Naive thymus-derived CD4-positive, alpha-beta T cell (primary cell): ENCODE results near the gene HYOU1. TPM values are rescaled to one million over a fixed set of nuclear protein-coding genes. Genes with fewer than 3 reads are reported as not detected.

ENCODE experiments used
- ATAC-seq: fragments of 150-1000 bp; cut with Tn5 transposase; 2 replicates; pipeline ENCODE4 v1.10.0; 2021; ENCODE audit warnings: mild to moderate bottlenecking, moderate library complexity
- CTCF ChIA-PET: fragments of 350-600 bp; sonication (Branson Sonifier 250); formaldehyde crosslinking; loops from one replicate; lab custom pipeline; 2021; ENCODE audit warnings: antibody characterized with exemption; lab: Charles Lee
- POLR2A ChIA-PET: fragments of 350-600 bp; sonication (Branson Sonifier 250); formaldehyde crosslinking; loops from one replicate; lab custom pipeline; 2021; ENCODE audit warnings: antibody characterized with exemption, inconsistent platforms; lab: Charles Lee
- DNase-seq, 9 donors: peaks; one replicate each; pipeline versions ENCODE4 v3.0.0 to v3.0.0-alpha.2; 2020 to 2022; ENCODE audit warnings: mixed read lengths in 1 of 9
- H3K27ac ChIP-seq: one replicate; pipeline ENCODE4 v1.7.0; 2013; ENCODE audit warnings: mild to moderate bottlenecking, low read depth, low read length, moderate library complexity
- H3K27me3 ChIP-seq, 2 donors: one replicate each; pipeline ENCODE4 v1.7.0; 2013; ENCODE audit warnings: low read length in 2 of 2, mild to moderate bottlenecking in 2 of 2, moderate library complexity in 2 of 2; ENCODE audit not compliant: control insufficient read depth in 2 of 2, insufficient read depth in 2 of 2
- H3K36me3 ChIP-seq, 3 experiments: 1 replicate in 2 of 3; 2 replicates in 1 of 3; pipeline ENCODE4 v1.7.0; 2013; ENCODE audit warnings: low read length in 3 of 3, mild to moderate bottlenecking in 3 of 3, moderate library complexity in 1 of 3; ENCODE audit not compliant: insufficient read depth in 3 of 3, control insufficient read depth in 2 of 3
- H3K4me1 ChIP-seq, 2 donors: one replicate each; pipeline ENCODE4 v1.7.0; 2013; ENCODE audit warnings: low read length in 2 of 2, mild to moderate bottlenecking in 2 of 2, moderate library complexity in 1 of 2; ENCODE audit not compliant: control insufficient read depth in 2 of 2, insufficient read depth in 2 of 2
- H3K4me3 ChIP-seq: 2 replicates; pipeline ENCODE4 v1.7.0; 2013; ENCODE audit warnings: mild to moderate bottlenecking, low read length
- H3K9me3 ChIP-seq, 3 experiments: 1 replicate in 2 of 3; 2 replicates in 1 of 3; pipeline ENCODE4 v1.7.0; 2013; ENCODE audit warnings: low read length in 3 of 3; ENCODE audit not compliant: control insufficient read depth in 2 of 3
- H3K27ac Mint-ChIP-seq, 9 donors: one replicate each; pipeline ENCODE4 v1.8.0; 2020 to 2022; ENCODE audit warnings: mixed read lengths in 9 of 9, mild to moderate bottlenecking in 8 of 9, moderate library complexity in 5 of 9, inconsistent platforms in 2 of 9
- H3K27me3 Mint-ChIP-seq, 5 donors: one replicate each; pipeline ENCODE4 v1.8.0; 2021 to 2022; ENCODE audit warnings: mixed read lengths in 5 of 5, mild to moderate bottlenecking in 1 of 5
- H3K36me3 Mint-ChIP-seq, 5 donors: one replicate each; pipeline ENCODE4 v1.8.0; 2020 to 2022; ENCODE audit warnings: mixed read lengths in 5 of 5, mild to moderate bottlenecking in 3 of 5, inconsistent platforms in 1 of 5
- H3K4me1 Mint-ChIP-seq, 7 donors: one replicate each; pipeline ENCODE4 v1.8.0; 2020 to 2022; ENCODE audit warnings: mixed read lengths in 7 of 7, mild to moderate bottlenecking in 3 of 7, inconsistent platforms in 1 of 7
- H3K4me3 Mint-ChIP-seq, 10 donors: one replicate each; pipeline ENCODE4 v1.8.0; 2020 to 2022; ENCODE audit warnings: mild to moderate bottlenecking in 10 of 10, mixed read lengths in 10 of 10, moderate library complexity in 6 of 10, inconsistent platforms in 2 of 10
- H3K9me3 Mint-ChIP-seq, 11 donors: one replicate each; pipeline ENCODE4 v1.8.0; 2020 to 2022; ENCODE audit warnings: mixed read lengths in 11 of 11, mild to moderate bottlenecking in 4 of 11, inconsistent platforms in 1 of 11, moderate library complexity in 1 of 11
- intact Hi-C, 2 donors: fragments of 100-400 bp; cut with micrococcal nuclease; formaldehyde crosslinking; loops; one replicate each; pipeline ENCODE4 v1.15.1; 2023
- polyA plus RNA-seq, 2 donors: library from polyadenylated mRNA; unstranded; fragments of 300-500 nt; fragmentation: Illumina TruSeq; gene quantifications; one replicate each; pipeline ENCODE4 v1.2.3, GENCODE V29; 2021
- total RNA-seq, 6 experiments: library from RNA in 5 of 6; stranded (reverse) in 5 of 6; gene quantifications; 1 replicate in 5 of 6; 2 replicates in 1 of 6; pipeline ENCODE4 v1.2.3 and lab custom pipeline; 2021 to 2026

The HYOU1 gene
- total and polyA plus RNA-seq, 7 experiments from 2014 or later: 11.3 to 198 (median 89.9) TPM

- no peaks in the 10 kb centered on the region for H3K9me3 Mint-ChIP-seq
- H3K27me3 ChIP-seq: no peaks in the 10 kb centered on the region
- H3K27me3 Mint-ChIP-seq: no peaks in the 10 kb centered on the region
- ATAC-seq (no peak), DNase-seq (no peak)
- intact Hi-C loops: no loop called here
- H3K4me1 ChIP-seq: peaks cover 8 to 18% of the 10 kb centered on the region in 2 donors
- no peaks in the 10 kb centered on the region for H3K9me3 ChIP-seq
- no peak overlapping the region for H3K4me3 ChIP-seq
- POLR2A ChIA-PET: interaction anchor here (0.6 to 1.4 kb wide), 3 partner anchors 9 to 28 kb away, joined by 3 to 5 read pairs (median 4); partner anchors contain the start of gene CENATAC
- peak overlapping the region in 8 of 9 donors; percentile 19 to 86 (median 66) for H3K27ac Mint-ChIP-seq
- H3K36me3 Mint-ChIP-seq: peaks cover 0 to 29% (median 15%) of the 10 kb centered on the region in 5 donors
- H3K4me1 Mint-ChIP-seq: peaks cover 22 to 61% (median 53%) of the 10 kb centered on the region in 7 donors
- CTCF ChIA-PET: no interaction called here
- H3K27ac ChIP-seq: no peak overlapping the region
- H3K4me3 Mint-ChIP-seq: no peak overlapping the region
- peaks cover 14 to 60% (median 22%) of the 10 kb centered on the region in 3 experiments for H3K36me3 ChIP-seq
These were observed 31.9 kb downstream of the HYOU1 start for GRCh38 chr11:119025099-119025473.

GRCh38 chr11:119024430-119025098, 32.4 kb downstream of the HYOU1 start:
- Histone ChIP-seq H3K4me3 (no peak overlapping the region), H3K36me3 (peaks cover 14 to 60% (median 22%) of the 10 kb centered on the region in 3 experiments), H3K4me1 (peaks cover 13 to 19% of the 10 kb centered on the region in 2 donors), H3K9me3 (no peaks in the 10 kb centered on the region), H3K27ac (no peak overlapping the region), H3K27me3 (no peaks in the 10 kb centered on the region)
- H3K27ac Mint-ChIP-seq: peak overlapping the region; percentile 19 to 86 (median 64)
- no peaks in the 10 kb centered on the region for H3K9me3 Mint-ChIP-seq
- peaks cover 0 to 31% (median 18%) of the 10 kb centered on the region in 5 donors for H3K36me3 Mint-ChIP-seq
- DNase-seq: no peak
- ChIA-PET POLR2A (interaction anchor here (0.6 to 2.1 kb wide), 9 partner anchors 8 to 652 kb away, joined by 3 to 5 read pairs (median 4); partner anchors contain the start of genes CENATAC and VPS11), CTCF (no interaction called here)
- no peak for ATAC-seq
- peaks cover 24 to 61% (median 54%) of the 10 kb centered on the region in 7 donors for H3K4me1 Mint-ChIP-seq
- no peak overlapping the region for H3K4me3 Mint-ChIP-seq
- intact Hi-C loops: no loop called here
- no peaks in the 10 kb centered on the region for H3K27me3 Mint-ChIP-seq

GRCh38 chr11:119023741-119024140, 33.3 kb downstream of the HYOU1 start:
- Histone ChIP-seq H3K27ac (peak overlapping the region; percentile 6), H3K4me3 (no peak overlapping the region), H3K9me3 (peaks cover 0 to 3% (median 0%) of the 10 kb centered on the region in 3 experiments), H3K4me1 (peaks cover 14% of the 10 kb centered on the region in 2 donors), H3K36me3 (peaks cover 14 to 63% (median 22%) of the 10 kb centered on the region in 3 experiments), H3K27me3 (no peaks in the 10 kb centered on the region)
- H3K4me3 Mint-ChIP-seq: peak overlapping the region in 1 of 10 donors; percentile 2
- peaks cover 0 to 31% (median 18%) of the 10 kb centered on the region in 5 donors for H3K36me3 Mint-ChIP-seq
- no peaks in the 10 kb centered on the region for H3K27me3 Mint-ChIP-seq
- no peak for DNase-seq
- H3K9me3 Mint-ChIP-seq: peaks cover 0 to 2% (median 0%) of the 10 kb centered on the region in 11 donors
- peak overlapping the region in 4 of 9 donors; percentile 5 to 62 (median 35) for H3K27ac Mint-ChIP-seq
- H3K4me1 Mint-ChIP-seq: peaks cover 15 to 58% (median 50%) of the 10 kb centered on the region in 7 donors
- ATAC-seq: no peak
- intact Hi-C loops: no loop called here
- CTCF ChIA-PET: interaction anchor here (0.6 kb wide), 1 partner anchor 1681 kb away, joined by 3 read pairs; no protein-coding TSS in a partner anchor
- POLR2A ChIA-PET: interaction anchor here (0.6 to 2.1 kb wide), 7 partner anchors 9 to 651 kb away, joined by 3 to 5 read pairs (median 4); partner anchors contain the start of gene VPS11

GRCh38 chr11:119021631-119022030, 35.4 kb downstream of the HYOU1 start:
- Mint-ChIP-seq H3K27ac (peak overlapping the region in 5 of 9 donors; percentile 20 to 76 (median 36)), H3K4me3 (peak overlapping the region in 9 of 10 donors; percentile 21 to 99 (median 66)), H3K36me3 (peaks cover 3 to 35% (median 28%) of the 10 kb centered on the region in 5 donors), H3K9me3 (peaks cover 0 to 2% (median 0%) of the 10 kb centered on the region in 11 donors), H3K4me1 (peaks cover 14 to 75% (median 54%) of the 10 kb centered on the region in 7 donors), H3K27me3 (no peaks in the 10 kb centered on the region)
- Histone ChIP-seq H3K4me1 (peaks cover 22 to 23% of the 10 kb centered on the region in 2 donors), H3K4me3 (no peak overlapping the region), H3K27ac (no peak overlapping the region), H3K36me3 (peaks cover 19 to 60% (median 22%) of the 10 kb centered on the region in 3 experiments), H3K27me3 (no peaks in the 10 kb centered on the region), H3K9me3 (peaks cover 0 to 3% (median 0%) of the 10 kb centered on the region in 3 experiments)
- ChIA-PET POLR2A (interaction anchor here (0.8 to 0.9 kb wide), 2 partner anchors 8 to 10 kb away, joined by 3 to 4 read pairs; no protein-coding TSS in a partner anchor), CTCF (no interaction called here)
- intact Hi-C loops: no loop called here
- DNase-seq (no peak), ATAC-seq (no peak)

- H3K27me3 Mint-ChIP-seq: no peaks in the 10 kb centered on the region
- H3K4me1 ChIP-seq: peaks cover 30 to 32% of the 10 kb centered on the region in 2 donors
- peak overlapping the region; percentile 99 to 100 (median 100) for H3K27ac Mint-ChIP-seq
- peaks cover 3 to 44% (median 34%) of the 10 kb centered on the region in 5 donors for H3K36me3 Mint-ChIP-seq
- ChIA-PET POLR2A (interaction anchor here (0.6 to 4.2 kb wide), 12 partner anchors 9 to 271 kb away, joined by 3 to 69 read pairs (median 4); partner anchors contain the start of genes CENATAC, HINFP, HYOU1 and SLC37A4), CTCF (interaction anchor here (0.6 to 1.7 kb wide), 2 partner anchors 10 to 80 kb away, joined by 4 to 5 read pairs; partner anchors contain the start of gene SLC37A4)
- H3K9me3 ChIP-seq: peaks cover 0 to 3% (median 0%) of the 10 kb centered on the region in 3 experiments
- H3K27me3 ChIP-seq: no peaks in the 10 kb centered on the region
- DNase-seq (no peak), ATAC-seq (no peak)
- H3K4me3 Mint-ChIP-seq: peak overlapping the region; percentile 96 to 100 (median 98)
- intact Hi-C loops: loop anchor here (2.0 to 5.0 kb wide), 6 partner anchors 65 to 448 kb away; partner anchors contain the start of genes ARCN1 (in 1 of the 2), HMBS (in 1 of the 2), NLRX1 (in 1 of the 2) and RNF26 (in 1 of the 2)
- peaks cover 21 to 64% (median 27%) of the 10 kb centered on the region in 3 experiments for H3K36me3 ChIP-seq
- H3K4me1 Mint-ChIP-seq: peaks cover 26 to 86% (median 62%) of the 10 kb centered on the region in 7 donors
- H3K4me3 ChIP-seq: peak overlapping the region; percentile 89
- H3K9me3 Mint-ChIP-seq: peaks cover 0 to 2% (median 0%) of the 10 kb centered on the region in 11 donors
- H3K27ac ChIP-seq: peak overlapping the region; percentile 98
These were observed 37.0 kb downstream of the HYOU1 start for GRCh38 chr11:119019996-119020395.
